G401.6 (cell line): ENCODE results near the gene ZFP36L1.

Source experiments
- FAIRE-seq: peaks from 2 replicates; lab custom pipeline; 2012; peaks lifted over from hg19 to GRCh38; lab: Jason Lieb, UNC

The ZFP36L1 gene

GRCh38 chr14:68762953-68763764 lies 29.7 kb downstream of the ZFP36L1 start:
- no peak for FAIRE-seq

- no peak for FAIRE-seq
These were observed 31.5 kb downstream of the ZFP36L1 start for GRCh38 chr14:68761391-68761790.

- FAIRE-seq, result no peak
These were observed 32.1 kb downstream of the ZFP36L1 start for GRCh38 chr14:68760761-68761160.

- FAIRE-seq, result no peak
These were observed 32.9 kb downstream of the ZFP36L1 start for GRCh38 chr14:68759937-68760336.

- FAIRE-seq, result no peak
These were observed 33.8 kb downstream of the ZFP36L1 start for GRCh38 chr14:68759017-68759560.

- FAIRE-seq, result no peak
These were observed 34.6 kb downstream of the ZFP36L1 start for GRCh38 chr14:68758301-68758700.

GRCh38 chr14:68757618-68758081 lies 35.2 kb downstream of the ZFP36L1 start:
- FAIRE-seq, result no peak

GRCh38 chr14:68756734-68757133 lies 36.1 kb downstream of the ZFP36L1 start:
- FAIRE-seq, result no peak

GRCh38 chr14:68756000-68756481 lies 36.8 kb downstream of the ZFP36L1 start:
- no peak for FAIRE-seq

- FAIRE-seq, result no peak
These were observed 37.9 kb downstream of the ZFP36L1 start for GRCh38 chr14:68755016-68755353.

GRCh38 chr14:68753690-68754089 lies 39.2 kb downstream of the ZFP36L1 start:
- FAIRE-seq, result no peak

- FAIRE-seq, result no peak
These were observed 40.4 kb downstream of the ZFP36L1 start for GRCh38 chr14:68752271-68753006.

- no peak for FAIRE-seq
These were observed 43.1 kb downstream of the ZFP36L1 start for GRCh38 chr14:68749487-68750475.

- FAIRE-seq, result no peak
These were observed 44.2 kb downstream of the ZFP36L1 start for GRCh38 chr14:68748691-68749090.

- no peak for FAIRE-seq
These were observed 44.6 kb downstream of the ZFP36L1 start for GRCh38 chr14:68748260-68748659.

GRCh38 chr14:68747393-68747792 lies 45.5 kb downstream of the ZFP36L1 start:
- no peak for FAIRE-seq

GRCh38 chr14:68744613-68745012 lies 48.3 kb downstream of the ZFP36L1 start:
- no peak for FAIRE-seq

GRCh38 chr14:68741839-68742470 lies 50.9 kb downstream of the ZFP36L1 start:
- no peak for FAIRE-seq

- no peak for FAIRE-seq
These were observed 51.4 kb downstream of the ZFP36L1 start for GRCh38 chr14:68741477-68741791.

GRCh38 chr14:68740788-68741476 lies 51.9 kb downstream of the ZFP36L1 start:
- FAIRE-seq, result no peak

GRCh38 chr14:68739701-68740100 lies 53.2 kb downstream of the ZFP36L1 start:
- FAIRE-seq, result no peak
